ENCODE results near the gene PIGN.

PIGN gene

DNA sequence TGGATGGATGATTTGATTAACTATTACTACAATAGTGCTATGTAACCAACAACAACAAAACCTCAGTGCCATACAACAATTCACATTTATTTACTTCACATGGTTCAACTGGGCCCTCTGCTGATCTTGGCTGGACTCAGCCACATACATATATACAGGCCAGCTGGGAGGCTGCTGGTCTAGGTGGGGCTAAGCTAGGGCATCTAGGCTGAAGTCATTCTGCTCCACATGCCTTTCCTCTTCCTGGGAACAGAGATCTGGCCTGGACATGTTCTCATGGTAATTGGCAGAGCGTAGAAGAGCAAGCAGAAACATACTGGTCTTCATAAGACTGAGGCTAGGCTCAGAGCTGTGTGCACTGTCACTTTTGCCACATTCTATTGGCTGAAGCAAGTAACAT lies 191.2 kb downstream of the PIGN start:
- no peak for FAIRE-seq

DNA sequence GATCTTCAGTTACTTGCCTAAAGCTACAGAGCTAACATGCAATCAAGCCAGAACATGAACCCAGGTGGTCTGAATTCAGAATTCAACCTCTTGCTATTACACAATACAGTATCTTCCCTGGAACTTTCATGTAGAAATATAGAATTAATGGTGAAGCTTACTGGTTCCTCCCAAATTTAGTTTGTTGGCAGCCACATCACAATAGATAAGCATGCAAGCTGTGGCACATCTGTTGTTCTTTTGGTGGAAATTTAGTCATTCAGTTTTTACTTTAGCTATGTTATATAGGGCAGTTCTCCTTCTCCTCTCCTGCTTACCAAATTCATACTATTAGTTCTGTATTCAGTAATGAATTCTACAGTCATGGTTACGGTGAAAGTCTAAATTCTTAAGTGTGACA lies 193.0 kb downstream of the PIGN start:
- FAIRE-seq = no peak

DNA sequence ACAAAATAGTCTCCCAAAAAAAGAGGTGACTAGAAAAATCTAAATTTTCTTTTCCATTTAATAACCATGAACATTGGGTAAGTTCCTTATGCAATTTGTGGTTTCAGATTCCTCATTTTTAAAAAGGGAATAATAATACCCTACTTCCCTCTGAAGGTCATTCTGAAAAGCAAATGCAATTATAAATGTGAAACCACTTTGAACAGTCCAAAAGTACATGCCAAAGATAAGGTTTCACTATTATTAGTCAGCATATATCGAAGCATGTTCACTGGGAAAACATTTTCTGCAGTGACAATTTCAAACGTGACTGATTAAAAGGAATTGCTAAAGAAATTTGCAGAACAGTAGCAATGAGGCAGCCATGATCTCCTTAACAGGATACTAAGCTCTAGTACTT lies 193.9 kb downstream of the PIGN start:
- FAIRE-seq = no peak

DNA sequence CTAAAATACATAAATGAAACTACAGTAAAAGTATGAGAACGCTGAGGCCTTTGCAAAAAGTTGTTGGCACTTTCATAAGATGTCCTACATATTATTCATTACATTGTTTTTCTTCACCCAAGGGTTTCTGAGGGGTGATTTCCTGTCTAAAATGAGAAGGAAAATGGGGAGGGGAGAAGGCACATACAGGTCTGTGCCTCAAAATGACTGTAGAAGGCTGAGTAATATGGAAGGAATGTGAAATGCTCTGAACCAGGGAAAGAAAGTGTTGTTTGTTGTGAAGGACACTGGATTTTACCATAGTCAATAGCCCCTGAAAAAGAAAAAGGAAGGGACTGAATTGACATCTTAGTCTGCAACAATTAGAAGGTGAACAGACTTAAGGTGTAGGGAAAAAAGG lies 194.6 kb downstream of the PIGN start:
- no peak for FAIRE-seq

DNA sequence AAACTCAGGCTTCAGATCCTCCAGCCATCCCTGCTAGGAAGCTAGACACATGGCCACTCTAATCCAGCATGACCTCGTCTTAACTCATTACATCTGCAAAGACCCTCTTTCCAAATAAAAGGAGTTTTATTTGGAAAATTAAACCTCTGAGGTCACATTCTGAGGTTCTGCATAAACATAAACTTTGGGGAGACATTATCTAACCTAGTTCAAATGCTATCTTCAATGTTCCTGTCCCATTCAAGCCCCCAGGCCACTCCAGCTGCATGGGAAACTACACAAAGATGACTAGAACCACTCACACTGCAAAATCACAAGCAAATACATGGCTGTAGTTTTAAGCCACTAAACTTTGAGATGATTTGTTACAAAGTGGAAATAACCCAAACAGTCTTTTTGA lies 195.0 kb downstream of the PIGN start:
- FAIRE-seq = no peak

DNA sequence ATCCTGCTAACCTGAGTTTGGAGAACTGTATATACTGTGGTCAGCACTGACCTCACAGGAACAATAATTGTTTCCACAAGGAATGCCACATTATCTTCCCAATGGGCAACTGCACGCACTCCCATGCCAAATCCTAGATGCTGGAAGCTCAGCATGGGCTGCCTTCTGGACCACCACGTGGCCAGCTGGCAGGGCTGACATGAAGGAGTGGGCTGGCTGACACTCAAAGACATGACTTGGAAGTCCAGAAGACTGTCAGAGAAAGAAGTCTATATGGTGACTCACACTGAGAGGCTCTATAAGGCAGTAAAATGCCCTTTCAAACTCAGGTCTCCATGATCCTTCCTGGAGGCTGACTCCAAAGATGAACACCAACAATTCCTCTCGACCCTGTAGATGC lies 195.7 kb downstream of the PIGN start:
- FAIRE-seq = no peak
